Activated T-cell treated with anti-CD3 and anti-CD28 coated beads for 24 hours (primary cell): Measurements from ENCODE around the gene GPBP1L1.
"Not testable (repeated sequence)": the region's sequence is repeated elsewhere in the genome, so short reads cannot be mapped to it uniquely, and the experiment has no call there.

Source experiments
- DNase-seq: peaks from one replicate; pipeline ENCODE4 v3.0.0-alpha.2; 2020; ENCODE audit warnings: low read depth

GPBP1L1 gene

DNA sequence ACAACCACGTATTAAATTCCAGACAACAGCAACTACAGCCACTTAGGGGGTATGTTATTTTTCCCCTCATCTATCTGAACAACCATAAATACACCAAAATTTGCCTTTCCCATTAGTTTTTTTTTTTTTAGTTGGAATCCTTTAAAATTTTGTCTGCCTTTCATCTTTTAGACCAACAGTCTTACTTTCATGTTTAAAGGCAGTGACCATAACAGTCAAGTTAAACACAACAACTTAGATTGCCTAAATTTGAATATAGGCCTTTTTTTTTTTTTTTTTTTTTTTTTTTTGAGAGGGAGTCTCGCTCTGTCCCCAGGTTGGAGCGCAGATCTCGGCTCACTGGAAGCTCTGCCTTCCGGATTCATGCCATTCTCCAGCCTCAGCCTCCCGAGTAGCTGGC, 3.4 kb downstream of the GPBP1L1 start:
- no peak for DNase-seq

DNA sequence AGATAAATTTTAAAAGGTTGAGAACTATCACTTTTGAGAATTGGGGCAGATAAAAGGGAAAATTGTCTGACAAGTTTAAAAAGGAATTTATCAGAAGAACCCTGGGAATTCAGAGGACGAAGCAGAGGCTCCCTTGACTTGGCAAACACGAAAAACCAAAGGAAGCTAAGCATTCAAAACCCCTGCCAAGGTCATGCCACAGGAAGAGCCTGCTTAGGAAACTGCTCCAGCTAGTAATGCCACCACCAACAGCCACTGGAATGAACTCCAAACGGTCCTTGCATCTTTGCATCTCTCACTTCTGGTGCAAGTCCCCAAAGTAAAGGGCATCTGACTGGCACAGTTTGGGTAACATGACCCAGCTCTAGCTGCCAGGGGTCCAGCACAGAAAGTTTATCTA, 7.2 kb downstream of the GPBP1L1 start:
- DNase-seq = no peak

DNA sequence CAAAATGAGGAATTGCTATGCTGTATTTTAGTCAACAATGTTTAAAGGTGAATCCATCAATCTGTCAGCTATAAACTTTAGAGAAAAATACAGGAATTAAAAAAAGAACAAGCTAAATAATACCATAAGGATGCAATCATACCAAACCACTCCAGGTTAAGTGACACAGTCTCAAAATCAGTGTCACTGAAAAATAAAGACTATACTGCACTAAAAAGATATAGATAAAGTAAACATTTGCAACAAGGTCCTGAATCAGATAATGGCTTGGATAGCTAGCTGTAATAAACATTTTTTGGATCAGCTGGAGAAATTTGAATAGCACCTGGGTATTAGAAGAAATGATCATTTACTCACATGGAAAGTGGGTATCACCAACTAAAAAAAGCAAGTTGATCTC, 7.8 kb downstream of the GPBP1L1 start:
- DNase-seq = no peak

DNA sequence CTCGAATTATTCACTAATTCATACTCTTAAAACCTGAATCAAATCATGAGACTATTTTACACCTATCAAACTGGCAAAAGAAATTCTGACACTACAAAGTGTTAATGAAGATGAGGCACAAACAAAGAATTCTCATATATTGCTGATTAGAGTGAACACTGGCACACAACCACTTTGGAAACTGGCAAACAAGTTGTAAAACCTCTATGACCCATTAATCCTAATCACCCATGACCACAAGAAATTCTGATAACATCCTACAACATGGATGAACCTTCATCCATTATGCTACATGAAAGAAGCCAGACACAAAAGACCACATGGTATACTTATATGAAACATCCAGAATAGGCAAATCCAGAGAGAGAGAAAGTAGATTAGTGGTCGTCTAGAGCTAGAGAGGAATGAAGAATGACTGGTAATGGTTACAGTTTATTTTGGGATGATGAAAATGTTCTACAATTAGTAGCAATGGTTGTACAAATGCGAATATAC, 8.5 kb downstream of the GPBP1L1 start:
- DNase-seq = no peak

DNA sequence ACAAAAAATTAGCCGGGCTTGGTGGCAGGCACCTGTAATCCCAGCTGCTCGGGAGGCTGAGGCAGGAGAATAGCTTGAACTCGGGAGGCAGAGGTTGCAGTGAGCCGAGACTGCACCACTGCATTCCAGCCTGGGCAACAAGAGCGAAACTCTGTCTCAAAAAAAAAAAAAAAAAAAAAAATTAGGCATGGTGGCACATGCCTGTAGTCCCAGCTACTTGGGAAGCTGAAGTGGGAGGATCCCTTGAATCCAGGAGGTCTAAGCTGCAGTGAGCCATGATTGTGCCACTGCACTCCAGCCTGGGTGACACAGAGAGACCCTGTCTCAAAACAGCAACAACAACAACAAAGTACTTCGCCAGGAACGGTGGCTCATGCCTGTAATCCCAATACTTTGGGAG, 9.8 kb downstream of the GPBP1L1 start:
- DNase-seq = not testable (repeated sequence)

DNA sequence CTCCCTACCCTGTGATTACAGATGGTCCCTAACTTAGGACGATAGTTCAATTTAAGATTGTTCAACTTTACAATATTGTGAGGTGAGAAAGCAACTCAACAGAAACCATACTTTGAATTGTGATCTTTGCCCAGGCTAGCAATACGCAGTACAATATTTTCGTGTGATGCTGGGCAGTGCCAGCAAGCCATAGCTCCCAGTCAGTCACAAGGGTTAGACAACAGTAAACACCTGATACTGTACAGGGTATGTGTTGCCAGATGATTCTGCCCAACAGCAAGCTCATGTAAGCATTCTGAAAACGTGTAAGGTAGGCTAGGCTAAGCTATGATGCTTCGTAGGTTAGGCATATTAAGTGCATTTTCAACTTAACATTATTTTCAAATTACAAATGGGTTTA, 11.9 kb downstream of the GPBP1L1 start:
- DNase-seq = no peak

DNA sequence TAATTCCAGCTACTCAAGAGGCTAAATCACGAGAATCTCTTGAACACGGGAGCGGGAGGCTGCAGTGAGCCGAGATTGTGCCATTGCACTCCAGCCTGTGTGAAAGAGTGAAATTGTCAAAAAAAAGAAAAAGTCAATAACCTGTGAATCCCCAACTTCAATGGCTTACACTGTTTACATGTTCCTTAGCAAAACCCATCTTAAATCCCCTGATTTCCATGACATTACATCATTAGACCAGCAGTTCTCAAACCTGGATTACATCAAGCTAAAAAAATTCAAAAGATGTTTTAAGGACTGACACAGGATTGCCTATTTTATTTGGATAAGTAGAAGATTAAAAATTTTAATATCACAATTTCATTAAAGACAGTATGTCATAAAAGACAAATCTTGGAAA, 12.4 kb downstream of the GPBP1L1 start:
- DNase-seq = no peak

DNA sequence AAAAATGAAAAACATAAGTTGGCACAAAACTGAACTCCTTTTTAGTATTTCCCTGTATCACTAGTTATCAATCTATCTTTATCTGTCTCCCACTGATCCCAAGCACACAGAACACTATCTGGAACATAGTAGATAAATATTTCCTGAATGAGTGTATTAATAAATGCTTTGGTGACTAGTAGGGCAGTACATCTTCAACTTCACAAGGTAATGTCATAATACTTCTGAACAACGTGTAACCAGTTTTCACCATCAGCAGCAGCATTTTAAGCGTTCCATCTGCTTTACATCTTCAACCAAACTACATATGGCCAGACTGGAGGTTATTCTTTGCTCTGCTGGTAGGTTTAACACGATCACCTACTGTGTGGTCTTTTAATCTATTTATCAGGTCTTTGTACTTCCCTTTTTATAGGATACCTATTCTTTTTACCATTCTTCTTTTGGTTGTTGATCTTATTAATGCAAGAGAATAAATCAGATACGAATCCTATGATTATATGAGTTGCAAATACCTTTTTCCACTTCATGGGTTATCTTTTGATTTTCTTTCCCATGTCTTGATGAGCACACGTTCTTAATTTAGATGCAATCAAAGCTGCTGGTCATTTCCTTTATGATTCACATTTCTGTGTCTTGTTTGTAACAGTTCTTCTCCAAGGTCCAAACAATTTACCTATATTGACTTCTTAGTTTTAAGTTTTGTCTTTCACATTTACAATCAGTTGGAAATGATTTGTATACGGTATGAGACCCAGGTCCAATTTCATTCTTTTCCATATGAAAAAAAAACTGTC, 16.3 kb downstream of the GPBP1L1 start:
- DNase-seq = no peak

DNA sequence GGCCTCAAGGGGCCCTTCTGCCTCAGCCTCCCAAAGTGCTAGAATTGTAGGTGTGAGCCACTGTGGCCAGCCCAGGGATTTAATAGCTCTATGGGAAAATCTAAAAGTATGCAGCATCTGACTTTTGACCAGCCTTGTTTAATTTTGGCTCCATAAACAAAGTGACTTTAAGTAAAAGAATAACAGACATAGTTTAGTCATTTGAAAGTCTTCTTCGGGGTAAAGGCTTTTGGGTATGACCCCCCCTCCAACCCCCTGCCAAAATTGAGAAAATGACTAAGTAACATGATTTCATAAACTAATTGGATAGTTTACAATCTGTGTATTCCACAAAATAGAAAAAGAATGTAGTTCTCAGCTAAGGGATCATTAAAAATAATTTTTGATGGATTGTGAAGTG, 17.0 kb downstream of the GPBP1L1 start:
- no peak for DNase-seq

DNA sequence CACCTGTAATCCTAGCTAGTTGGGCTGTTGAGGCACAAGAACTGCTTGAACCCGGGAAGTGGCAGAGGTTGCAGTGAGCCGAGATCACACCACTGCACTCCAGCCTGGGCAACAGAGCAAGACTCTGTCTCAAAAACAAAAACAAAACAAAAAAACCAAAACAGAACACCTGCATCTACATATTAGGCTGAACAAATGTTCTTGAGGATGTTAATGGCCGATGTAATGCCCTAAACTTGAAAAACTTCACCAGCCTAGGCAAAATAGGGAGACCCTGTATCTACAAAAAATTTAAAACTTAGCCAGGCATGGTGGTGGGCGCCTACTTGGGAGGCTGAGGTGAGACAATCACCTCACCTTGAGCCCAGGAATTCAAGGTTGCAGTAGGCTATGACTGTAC, 17.8 kb downstream of the GPBP1L1 start:
- DNase-seq = no peak

DNA sequence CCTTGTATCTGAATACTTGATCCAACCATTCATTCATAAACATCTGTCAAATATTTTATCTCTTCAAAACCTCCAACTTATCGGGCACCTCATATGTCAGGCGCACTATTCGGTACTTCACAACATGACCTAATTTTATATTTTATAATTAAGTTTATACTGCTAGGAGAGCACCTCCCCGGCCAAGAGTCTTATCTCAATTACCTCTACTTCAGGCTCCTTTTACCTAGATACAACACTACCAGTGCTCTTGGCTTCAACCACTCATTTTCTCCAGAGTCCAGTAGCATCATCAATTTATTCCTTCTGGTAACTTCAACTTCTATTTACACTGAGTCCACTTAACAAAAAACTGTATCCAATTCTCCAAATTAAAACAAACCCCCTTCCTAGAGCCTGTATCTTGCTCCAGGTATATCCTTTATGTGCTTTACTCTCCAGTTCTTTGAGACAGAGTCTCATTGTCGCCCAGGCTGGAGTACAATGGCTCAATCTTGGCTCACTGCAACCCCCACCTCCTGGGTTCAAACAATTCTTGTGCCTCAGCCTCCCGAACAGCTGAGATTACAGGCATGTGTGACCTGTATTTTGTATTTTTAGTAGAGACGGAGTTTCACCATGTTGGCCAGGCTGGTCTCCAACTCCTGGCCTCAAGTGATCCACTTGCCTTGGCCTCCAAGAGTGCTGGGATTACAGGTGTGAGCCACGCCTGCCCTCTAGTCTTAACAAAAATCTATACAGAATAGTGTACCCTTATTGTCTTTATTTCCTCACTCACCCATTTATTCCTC, 18.8 kb downstream of the GPBP1L1 start:
- no peak for DNase-seq

DNA sequence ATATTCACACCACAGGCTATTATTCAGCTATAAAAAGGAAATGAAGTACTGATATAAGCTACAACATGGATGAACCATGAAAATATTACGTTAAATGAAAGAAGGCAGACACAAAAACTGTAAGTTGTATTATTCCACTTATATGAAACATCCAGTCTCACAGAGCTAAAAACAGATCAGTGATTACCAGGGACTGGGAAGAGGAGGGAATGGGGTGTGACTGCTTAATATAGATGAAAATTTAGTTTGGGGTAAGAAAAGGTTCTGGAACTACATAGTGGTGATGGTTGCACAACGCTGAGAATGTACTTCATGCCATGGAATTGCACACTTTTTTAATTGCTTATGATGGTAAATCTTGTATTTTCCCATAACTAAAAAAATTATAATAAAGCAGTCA, 19.5 kb downstream of the GPBP1L1 start:
- no peak for DNase-seq

DNA sequence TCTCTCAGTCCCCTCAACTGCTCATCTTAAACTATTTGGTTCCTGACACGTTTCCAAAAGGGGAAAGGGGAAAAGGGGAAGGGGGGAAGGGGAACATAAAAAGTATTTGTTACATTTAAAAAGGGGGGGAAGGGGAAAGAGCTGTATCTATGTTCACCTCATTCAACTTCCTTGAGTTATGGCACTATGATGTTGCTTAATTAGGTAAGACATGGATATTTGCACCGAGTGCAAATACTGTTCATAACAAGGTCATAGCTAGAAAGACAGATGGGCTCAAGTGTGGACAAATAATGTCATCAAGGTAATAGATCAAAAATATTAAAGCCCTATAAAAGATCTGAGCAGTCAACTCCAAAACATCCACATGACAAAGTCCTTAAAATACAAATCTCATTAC, 26.0 kb downstream of the GPBP1L1 start:
- no peak for DNase-seq

DNA sequence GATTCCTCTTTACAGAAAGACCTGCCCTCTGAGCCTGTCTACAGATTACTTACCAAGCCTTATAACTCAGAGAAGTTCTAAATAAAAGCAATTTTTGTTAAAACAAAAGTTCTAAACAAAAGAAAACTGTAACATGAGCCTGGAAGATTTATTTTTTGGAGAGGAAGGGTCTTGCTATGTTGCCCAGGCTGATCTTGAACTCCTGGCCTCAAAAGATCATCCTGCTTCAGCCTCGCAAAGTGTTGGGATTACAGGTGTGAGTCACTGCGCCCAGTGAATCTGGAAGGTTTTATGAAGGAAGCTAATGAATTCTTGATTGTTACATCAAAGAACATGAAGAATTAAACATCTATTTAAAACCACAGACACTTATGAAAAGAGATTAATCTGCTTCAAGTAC, 27.1 kb downstream of the GPBP1L1 start:
- DNase-seq = no peak

DNA sequence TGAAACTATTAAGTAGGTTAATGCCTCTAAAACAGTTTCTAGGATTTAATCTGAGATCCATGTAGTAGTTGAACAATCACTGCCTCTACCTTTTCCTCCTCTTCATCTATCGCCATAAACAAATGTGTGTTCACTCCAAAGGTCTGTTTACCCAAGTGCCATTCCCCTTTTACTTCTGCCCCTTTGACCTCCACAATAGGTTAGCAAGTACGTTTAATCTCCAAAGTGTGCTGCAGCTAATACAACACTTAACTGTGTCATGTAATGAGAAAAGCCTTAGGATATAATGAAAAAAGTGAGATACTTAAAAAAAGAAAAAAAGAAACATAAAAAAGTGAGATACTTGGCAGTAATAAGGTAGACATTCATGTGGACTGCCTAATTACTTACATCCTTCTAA, 28.2 kb downstream of the GPBP1L1 start:
- no peak for DNase-seq

DNA sequence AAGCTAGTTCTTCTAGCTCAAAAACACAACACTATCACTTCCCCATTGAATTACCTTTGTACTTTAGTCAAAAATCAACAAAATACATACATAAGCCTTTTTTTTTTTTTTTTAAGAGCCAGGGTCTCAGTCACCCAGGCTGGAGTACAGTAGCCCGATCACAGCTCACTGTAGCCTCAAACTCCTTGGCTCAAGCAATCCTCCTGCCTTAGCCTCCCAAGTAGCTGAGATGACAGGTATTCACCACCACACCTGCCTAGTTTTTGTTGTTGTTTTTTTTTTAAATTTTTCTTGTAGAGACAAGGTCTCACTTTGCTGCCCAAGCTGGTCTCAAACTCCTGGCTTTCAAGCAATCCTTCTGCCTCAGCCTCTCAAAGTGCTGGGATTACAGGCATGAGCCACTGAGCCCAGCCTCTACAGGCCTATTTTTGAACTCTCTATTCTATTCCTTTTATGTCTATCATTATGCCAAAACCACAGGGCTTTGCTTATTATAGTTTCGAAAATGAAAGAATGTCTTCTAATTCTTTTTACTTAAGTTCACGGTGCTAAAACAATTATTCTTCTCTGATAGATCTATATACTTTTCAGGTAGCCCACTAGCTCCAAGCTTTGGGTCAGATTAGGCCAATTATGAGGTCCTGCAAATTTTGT, 29.6 kb downstream of the GPBP1L1 start:
- DNase-seq = no peak

DNA sequence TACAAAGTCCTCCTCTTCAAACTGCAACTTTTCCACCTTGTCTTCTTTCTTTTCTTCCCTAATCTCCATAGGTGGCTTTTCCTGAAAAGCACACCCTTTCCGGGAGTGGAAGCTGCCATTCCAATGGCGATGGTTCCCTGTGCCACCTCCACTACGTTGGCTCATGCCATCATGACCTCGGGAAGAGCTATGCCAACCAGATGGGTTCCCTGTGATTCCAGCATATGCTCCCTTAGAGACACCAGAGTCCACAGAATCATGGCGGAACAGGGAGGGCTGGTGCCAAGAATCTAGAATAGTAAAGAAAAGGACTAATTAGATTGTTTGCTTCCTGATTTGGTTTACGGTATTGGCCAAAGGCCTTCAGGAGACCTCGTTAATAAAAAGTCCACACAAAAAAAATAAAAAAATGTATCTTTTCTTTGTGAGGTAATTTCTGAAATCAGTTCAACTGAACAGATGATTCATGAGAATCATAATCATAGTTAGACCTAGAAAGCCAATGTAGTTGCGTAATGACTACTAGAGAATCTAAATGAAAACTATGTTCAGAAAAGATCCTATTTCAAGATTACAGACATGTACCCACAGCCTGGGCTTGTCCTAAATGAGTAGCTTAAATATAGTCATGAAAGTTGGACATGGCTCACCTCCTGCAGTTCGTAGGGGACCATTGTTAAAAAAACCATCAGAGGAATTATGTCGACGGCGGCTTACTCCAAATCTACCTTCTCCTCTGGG, 31.6 kb downstream of the GPBP1L1 start:
- DNase-seq = no peak

DNA sequence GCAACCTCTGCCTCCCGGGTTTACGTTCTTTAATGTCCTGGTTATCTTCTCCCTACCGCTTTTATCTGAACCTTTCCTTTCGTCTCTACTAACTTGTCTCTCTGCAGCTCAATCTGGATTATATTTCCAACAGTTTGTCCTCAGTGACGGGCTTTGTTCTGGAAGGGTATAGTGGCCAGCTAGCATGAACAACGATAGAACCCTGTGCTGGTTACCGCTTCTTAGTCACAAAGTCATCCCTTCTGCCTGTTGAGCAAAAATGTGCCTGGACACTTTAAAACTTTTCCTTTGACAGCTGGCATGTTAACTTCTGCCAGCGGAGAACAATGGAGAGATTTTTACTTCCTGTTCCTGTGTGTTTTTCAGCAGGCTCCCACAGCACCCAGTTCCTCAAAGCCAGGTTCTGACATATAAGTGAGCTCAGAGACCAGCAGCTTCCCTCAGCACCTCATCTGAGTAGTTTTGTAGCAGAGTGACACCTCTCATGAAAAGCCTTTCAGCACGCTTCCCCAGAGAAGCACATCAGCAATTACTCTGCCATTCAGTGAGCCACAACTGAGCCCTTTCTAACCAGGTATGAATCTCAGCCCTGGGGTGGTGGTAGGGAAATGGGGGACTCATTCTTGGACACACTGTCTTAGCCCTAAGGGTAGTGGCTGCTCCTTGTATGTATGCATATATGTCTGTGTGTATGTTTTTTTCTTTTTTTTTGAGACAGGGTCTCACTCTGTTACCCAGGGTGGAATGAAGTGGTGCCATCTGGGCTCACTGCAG, 38.9 kb downstream of the GPBP1L1 start:
- DNase-seq = no peak

DNA sequence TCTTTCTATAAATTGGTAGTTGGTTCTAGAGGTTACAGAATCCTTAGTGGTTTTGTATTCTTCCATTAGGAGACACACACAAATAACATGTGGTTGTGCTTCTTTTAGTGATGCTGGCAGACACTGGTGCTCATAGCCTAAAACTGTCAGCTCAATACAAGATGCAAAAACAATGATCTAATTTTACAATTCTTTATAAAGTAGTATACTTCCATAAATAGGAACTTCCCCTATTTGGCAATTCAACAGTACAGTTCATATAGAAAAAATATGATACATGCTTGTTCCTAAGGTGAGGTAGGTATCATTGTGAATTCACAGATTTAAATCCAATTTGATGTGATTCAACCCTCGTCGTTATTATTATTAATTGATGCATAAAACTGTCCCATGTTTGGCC, 41.7 kb downstream of the GPBP1L1 start:
- DNase-seq = no peak

DNA sequence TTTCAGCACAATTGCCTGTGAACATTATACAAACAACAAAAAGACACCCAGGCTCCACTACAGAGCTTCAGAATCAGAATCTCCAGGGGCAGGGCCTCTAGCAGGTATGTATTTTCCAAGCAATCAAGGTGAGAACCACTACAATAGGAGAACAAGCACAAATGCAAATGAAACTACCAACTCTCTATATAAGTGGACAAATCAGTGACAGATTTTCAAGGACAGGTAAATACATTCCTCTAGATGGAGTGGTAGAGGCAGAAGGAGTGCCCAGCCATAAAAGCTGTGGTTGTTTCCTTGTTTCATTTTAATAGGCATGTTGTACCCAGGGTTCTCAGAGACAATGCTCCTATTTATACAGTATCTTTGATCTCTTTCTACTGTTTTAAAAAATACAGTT, 42.4 kb downstream of the GPBP1L1 start:
- DNase-seq = no peak

DNA sequence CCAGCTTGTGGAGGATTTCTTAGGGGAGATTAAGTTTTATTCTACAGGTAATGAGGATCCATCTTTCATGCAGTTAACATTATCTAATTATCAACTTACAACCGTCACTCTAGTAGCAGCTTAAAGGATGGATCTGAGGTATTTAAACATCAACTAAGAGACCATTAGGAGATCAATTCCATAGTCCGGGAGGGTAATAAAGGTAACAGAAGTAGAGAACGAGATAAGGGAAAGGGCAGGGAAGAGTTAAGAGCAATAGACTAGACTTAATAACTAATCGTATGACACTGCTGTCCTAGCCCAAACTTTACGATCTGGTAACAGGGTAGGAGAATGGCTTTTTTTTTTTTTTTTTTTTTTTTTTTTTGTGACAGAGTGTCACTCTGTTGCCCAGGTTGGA, 43.0 kb downstream of the GPBP1L1 start:
- no peak for DNase-seq
